ENCODE measurements around the gene ELL3.
A peak's percentile ranks its signal among the peaks of the same experiment; 100 is the strongest.
"Not testable (repeated sequence)": the region's sequence is repeated elsewhere in the genome, so short reads cannot be mapped to it uniquely, and the experiment has no call there.

ELL3 gene, protein sequence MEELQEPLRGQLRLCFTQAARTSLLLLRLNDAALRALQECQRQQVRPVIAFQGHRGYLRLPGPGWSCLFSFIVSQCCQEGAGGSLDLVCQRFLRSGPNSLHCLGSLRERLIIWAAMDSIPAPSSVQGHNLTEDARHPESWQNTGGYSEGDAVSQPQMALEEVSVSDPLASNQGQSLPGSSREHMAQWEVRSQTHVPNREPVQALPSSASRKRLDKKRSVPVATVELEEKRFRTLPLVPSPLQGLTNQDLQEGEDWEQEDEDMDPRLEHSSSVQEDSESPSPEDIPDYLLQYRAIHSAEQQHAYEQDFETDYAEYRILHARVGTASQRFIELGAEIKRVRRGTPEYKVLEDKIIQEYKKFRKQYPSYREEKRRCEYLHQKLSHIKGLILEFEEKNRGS

DNA sequence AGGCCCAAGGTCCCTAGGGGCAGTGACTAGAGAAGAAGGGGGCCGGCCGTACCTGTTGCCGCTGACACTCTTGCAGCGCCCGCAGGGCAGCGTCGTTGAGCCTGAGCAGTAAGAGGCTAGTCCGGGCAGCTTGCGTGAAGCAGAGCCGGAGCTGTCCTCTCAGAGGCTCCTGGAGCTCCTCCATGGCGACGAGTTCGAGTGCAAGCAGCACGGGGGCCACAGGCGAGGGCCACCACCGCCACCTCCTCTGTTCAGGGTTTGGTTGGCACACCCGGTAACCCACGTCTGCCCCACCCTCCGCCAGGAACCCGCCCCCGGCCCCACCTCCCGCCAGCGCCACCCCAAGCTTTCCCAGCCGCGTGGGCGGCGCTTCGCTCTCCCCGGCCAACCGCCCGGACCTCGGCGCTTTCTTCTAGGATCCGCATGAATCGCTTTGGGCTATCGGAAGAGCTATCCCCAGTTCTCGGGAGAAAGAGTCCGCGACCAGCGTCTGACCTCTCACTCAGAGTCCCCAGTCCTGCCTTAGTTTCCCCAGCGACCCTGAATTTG is at the start of gene ELL3:
Gene ELL3, minus strand, starts transcription at position 249 of the 549 bp plus-strand sequence. Its CDS starts 65 bp downstream, at position 184.
- peak; percentile 50 to 62 for DNase-seq (ENCODE audit: low read depth in 2 of 2)

DNA sequence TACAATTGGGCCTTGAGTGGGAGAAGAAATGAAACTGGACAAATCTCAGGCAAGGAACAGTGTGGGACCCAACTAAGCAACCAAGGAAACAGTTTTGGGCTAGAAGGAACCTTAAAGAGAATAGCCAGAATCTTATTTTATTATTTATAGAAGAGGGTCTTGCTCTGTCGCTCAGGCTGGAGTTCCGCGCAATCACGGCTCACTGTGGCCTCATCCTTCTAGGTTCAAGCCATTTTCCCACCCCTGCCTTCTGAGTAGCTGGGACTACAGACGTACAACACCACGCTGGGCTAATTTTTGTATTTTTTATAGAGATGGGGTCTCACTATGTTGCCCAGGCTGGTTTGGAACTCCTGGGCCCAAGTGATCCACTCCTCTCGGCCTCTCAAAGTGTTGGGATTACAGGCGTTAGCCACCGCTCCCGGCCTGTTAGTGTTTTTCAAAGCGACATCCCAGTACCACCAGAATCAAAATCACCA is 49.3 kb upstream of the ELL3 start:
- DNase-seq (ENCODE audit: low read depth in 2 of 2): no peak

GRCh38 chr15:43825305-43825704 is 48.5 kb upstream of the ELL3 start:
- DNase-seq (ENCODE audit: low read depth in 2 of 2): not testable (repeated sequence)

DNA sequence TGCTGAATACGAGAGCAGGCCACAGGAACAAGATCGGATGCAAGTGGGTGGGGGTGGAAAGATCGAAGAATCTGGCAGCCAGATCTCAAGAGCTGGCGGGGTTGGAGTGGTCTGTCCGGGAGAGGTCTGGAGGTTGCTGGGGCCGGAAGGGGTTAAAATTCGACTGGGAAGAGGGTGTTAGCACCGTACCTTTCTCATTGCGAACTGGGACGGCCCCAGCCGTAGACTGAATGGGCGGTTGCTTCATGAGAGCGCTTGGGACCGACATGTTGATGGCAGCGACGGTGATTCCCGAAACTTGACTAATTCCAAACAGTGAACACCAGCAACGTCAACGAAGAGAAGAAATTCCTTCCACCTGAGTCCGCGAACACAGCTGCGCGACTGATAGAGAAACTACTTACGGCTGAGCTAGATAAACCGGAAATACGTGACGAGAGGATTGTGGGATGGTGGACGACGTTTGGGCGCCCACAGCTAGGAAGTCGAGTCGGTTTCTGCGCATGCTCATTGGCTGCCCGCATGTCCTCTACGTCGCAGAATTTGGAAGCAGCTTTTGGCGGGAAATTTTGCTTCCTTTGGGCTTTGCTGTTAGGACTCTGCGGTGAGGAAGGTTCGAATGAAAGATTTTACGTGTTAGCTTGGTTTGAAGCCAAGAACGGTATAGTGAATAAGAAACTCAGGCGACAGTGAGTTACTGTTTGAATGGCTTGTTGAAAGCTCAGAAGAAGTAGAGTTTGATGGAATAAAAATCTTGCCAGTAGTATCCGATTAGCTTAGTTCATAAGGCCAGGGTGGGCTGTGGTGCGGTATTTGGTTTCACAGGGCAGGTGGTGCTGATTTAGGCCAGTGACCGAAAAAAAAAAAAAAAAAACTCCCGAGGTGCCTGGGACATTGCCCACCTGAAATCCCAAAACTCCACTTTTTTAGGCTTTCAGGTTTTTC is 47.8 kb upstream of the ELL3 start, which contains the start of gene MFAP1:
Gene MFAP1, minus strand, starts transcription at position 389 of the 945 bp plus-strand sequence. Its CDS starts 121 bp downstream, at position 268.
- peak; percentile 85 to 87 for DNase-seq (ENCODE audit: low read depth in 2 of 2)

- no peak for DNase-seq (ENCODE audit: low read depth in 2 of 2)
Measured at GRCh38 chr15:43821505-43821904, 44.7 kb upstream of the ELL3 start.

DNA sequence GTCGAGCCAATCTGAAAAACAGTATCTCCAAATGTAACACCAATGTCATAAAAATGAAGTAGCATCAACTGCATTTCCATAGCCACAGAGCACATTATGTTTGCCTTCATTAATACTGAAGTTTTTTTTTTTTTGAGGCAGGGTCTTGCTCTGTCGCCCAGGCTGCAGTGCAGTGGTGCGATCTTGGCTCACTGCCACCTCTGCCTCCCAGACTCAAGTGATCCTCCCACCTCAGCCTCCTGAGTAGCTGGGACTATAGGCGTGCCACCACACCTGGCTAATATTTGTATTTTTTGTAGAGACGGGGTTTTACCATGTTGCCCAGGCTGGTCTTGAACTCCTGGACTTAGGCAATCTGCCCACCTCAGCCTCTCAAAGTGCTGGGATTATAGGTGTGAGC is 38.3 kb upstream of the ELL3 start:
- DNase-seq (ENCODE audit: low read depth in 2 of 2): not testable (repeated sequence)

DNA sequence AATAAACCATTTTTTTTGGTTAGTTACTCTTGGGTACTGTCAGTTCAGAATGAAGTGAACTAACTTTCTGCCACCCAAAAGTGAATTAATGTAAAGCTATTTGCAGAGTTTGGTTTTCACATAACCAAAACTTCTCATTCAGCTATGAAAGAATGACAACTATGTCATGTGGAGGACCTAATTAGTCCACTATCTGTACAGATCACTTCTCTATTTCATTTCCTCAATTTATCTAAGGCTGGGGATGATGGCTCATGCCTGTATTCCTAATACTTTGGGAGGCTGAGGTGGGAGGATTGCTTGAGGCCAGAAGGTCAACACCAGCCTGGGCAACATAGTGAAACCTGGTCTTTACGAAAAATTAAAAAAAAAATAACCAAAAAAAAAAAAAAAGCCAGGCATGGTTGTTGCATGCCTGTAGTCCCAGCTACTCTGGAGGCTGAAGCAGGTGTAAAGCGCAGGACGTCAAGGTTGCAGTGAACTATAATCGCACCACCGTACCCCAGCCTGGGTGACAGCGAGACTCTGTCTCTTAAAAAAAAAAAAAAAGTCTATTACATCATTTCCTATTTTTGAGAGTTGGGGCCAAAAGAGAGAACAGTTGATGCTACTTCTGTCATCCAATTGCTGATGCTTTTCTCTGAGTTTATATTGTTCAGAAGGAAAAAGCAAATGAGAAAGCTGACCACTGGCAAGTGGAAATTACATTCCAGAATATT is 32.4 kb upstream of the ELL3 start:
- DNase-seq (ENCODE audit: low read depth in 2 of 2): no peak

GRCh38 chr15:43808435-43808950 is 31.7 kb upstream of the ELL3 start:
- no peak for DNase-seq (ENCODE audit: low read depth in 2 of 2)

GRCh38 chr15:43802676-43803075 is 25.9 kb upstream of the ELL3 start:
- not testable (repeated sequence) for DNase-seq (ENCODE audit: low read depth in 2 of 2)

DNA sequence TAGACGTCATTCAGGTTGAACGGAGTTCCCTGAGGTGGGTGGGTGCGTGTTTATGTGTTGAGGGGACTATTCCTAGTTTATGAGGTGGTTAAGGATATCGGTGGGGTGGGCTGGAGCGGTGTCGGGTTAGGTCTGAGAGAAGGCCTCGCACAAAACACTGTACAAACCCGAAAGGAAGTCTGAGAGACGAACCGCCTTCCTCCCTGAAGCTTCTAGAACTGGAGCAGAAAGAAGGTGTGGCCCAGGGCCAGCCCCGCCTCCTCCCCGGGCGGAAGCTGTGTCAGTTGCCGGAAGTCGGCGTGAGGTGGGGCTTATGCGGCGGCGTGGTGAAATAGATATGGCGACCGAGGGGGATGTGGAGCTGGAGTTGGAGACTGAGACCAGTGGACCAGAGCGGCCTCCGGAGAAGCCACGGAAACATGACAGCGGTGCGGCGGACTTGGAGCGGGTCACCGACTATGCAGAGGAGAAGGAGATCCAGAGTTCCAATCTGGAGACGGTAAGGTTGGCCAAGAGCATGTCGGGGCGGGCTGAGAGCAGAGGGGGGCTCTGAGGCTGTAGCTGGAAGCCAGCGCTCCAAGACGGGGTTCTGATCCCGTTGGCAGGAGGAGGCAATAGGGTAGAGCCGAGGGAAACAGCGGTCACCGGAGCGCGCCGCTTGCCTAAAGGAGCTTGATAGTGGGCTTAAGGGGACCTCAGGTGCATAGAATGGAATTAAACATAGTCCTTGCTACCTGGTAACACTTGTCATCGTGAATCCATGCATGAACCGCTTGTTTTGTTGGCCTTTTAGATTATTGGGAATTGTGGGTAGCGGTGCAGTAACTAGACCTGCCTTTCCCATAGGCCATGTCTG is 23.7 kb upstream of the ELL3 start, which contains the start of gene HYPK:
Gene HYPK, plus strand, starts transcription at position 314 of the 856 bp plus-strand sequence. Its CDS starts 24 bp downstream, at position 338.
- DNase-seq (ENCODE audit: low read depth in 2 of 2): peak; percentile 79 to 85

GRCh38 chr15:43799945-43800285 is 23.1 kb upstream of the ELL3 start, which contains the start of gene SERINC4:
Gene SERINC4, minus strand, starts transcription at chr15:43800220. Its CDS starts 234 bp downstream, at chr15:43799986.
- no peak for DNase-seq (ENCODE audit: low read depth in 2 of 2)

DNA sequence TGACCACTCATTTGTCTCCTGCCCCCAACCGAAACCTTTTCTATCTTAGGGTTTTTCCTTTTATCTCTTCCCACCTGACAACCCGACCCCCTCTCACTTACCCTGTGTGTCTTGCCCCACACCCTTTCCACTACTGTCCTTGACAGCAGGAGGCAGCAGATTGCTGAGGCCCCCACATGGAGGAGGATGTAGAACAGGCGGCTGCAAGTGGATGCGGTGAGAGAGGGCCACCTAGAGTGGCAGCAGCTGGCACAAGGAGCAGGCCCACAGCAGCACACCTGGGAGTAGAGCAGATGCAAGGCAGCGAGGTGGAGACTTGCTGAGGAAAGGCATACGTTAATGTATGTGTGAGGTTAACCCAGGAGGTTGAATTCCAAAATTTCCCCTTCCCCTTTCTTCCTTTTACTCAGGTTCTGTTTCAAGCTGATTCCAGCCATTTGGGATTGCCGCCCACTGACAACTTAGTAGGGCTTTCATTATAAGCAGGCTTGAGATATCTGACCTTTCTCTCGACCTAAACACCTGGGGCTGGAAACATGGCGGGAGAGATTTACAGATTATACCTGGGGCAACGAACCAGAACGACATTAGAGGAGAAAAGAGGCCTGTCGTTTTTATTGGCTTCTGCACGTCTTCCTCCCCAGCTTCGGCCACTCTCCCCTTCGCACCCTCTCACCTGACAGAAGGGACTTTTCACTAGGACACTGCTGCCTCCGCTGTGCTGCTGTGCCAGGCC is 22.6 kb upstream of the ELL3 start:
- DNase-seq (ENCODE audit: low read depth in 2 of 2): no peak

- no peak for DNase-seq (ENCODE audit: low read depth in 2 of 2)
Measured at GRCh38 chr15:43796566-43796965, 19.8 kb upstream of the ELL3 start.

DNA sequence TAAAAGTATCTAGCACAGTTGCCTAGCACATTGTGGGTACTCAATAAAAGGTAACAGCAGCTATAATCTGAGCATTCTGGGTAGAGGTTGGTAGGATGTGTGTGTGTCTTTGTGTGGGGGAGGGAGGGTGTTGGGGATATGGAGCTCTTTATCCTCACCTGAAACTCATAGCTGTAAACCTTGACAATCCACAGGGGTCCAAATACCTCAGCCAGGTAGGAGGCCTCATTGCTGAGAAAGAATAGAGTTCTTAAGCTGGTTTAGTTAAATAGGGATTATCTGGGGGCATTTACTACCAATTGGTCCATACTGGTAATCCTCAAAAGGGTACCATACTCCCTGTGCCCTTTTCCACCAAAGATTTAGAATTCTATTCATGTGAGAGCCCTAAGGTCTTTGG is 19.2 kb upstream of the ELL3 start:
- no peak for DNase-seq (ENCODE audit: low read depth in 2 of 2)

DNA sequence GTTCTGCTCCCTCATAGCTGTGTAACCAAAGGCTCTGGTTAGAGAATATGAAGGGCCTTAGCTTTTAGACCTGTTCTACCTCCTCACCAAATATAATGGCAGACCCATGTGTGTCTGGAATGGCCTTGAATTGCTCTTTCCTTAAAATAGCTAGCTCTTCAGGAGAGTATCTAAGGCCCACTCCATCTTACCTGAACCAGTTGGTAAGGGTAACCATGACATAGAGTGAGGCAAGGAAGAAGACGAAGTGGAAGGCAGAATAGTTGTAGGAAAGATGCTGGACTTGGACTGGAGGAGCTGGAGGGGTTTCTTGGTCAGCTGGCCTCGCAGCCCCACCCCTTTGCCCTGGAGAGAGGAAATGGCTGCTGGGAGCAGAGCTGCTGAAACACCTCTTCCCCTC is 18.4 kb upstream of the ELL3 start:
- DNase-seq (ENCODE audit: low read depth in 2 of 2): no peak

DNA sequence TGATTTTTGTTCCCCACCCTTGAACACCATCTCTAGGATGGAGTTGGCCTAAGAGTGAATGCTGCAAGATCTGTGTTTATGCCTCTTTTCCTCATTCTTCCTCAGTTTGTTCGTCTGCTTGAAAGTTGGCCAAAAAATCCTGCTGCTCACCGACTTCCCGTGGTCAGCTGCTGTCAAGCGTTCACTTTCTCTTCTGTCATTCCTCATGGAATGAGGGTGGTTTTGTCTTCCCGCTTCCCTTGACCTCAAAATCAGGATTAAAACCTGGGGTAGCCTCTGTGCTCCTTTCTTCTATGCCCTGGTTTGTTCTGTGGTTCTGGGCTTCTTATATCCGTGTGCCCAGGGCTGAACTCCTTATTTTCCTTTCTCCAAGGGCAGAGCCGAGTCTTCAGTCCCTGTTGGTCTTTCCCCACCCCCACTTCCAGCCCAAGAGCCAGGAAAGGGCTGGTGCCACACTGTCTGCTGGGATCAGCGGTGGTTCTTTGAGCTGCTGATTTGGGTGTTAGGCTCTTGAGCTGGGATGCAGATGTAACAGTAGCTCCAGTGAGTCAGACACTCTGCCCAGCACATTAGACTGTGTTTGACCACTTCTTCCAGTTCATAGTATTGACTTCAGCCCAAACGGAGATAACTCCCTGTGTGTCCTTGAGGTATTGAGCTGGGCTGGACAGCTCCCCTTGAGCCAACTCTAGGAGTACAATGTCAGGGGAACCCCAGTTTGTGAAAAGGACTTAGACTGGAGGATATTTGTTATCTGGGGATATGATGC is 17.7 kb upstream of the ELL3 start:
- no peak for DNase-seq (ENCODE audit: low read depth in 2 of 2)

DNA sequence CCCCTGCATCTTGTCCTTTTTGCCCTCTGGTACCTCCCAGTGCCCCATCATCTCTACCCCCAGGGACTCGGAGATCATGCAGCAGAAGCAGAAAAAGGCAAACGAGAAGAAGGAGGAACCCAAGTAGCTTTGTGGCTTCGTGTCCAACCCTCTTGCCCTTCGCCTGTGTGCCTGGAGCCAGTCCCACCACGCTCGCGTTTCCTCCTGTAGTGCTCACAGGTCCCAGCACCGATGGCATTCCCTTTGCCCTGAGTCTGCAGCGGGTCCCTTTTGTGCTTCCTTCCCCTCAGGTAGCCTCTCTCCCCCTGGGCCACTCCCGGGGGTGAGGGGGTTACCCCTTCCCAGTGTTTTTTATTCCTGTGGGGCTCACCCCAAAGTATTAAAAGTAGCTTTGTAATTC is 16.9 kb upstream of the ELL3 start:
- no peak for DNase-seq (ENCODE audit: low read depth in 2 of 2)

- DNase-seq (ENCODE audit: low read depth in 2 of 2): no peak
Measured at GRCh38 chr15:43792761-43793476, 16.2 kb upstream of the ELL3 start.
